Activated CD4-positive, alpha-beta T cell treated with anti-CD3 and anti-CD28 coated beads, Interleukin-2, amount 50 U/mL, for 16 hours (primary cell): ENCODE results near the gene SPTBN1.

ENCODE experiments used
- DNase-seq: peaks from one replicate; pipeline ENCODE4 v3.0.0-alpha.2; 2020

The SPTBN1 gene

GRCh38 chr2:54558188-54559005 is 102.3 kb downstream of the SPTBN1 start:
- DNase-seq, result peak; percentile 78

GRCh38 chr2:54559006-54559445 is 102.9 kb downstream of the SPTBN1 start:
- no peak for DNase-seq

GRCh38 chr2:54559593-54560145 is 103.5 kb downstream of the SPTBN1 start:
- peak; percentile 55 for DNase-seq

GRCh38 chr2:54560146-54560881 is 104.2 kb downstream of the SPTBN1 start:
- peak; percentile 64 for DNase-seq

- no peak for DNase-seq
Measured at GRCh38 chr2:54561010-54561409, 104.9 kb downstream of the SPTBN1 start.

- no peak for DNase-seq
Measured at GRCh38 chr2:54564439-54564838, 108.3 kb downstream of the SPTBN1 start.

- DNase-seq, result no peak
Measured at GRCh38 chr2:54565551-54565950, 109.4 kb downstream of the SPTBN1 start.

- DNase-seq, result no peak
Measured at GRCh38 chr2:54566896-54567295, 110.8 kb downstream of the SPTBN1 start.

GRCh38 chr2:54568876-54569321 is 112.8 kb downstream of the SPTBN1 start:
- no peak for DNase-seq

GRCh38 chr2:54569745-54570301 is 113.7 kb downstream of the SPTBN1 start:
- peak; percentile 58 for DNase-seq

- no peak for DNase-seq
Measured at GRCh38 chr2:54570321-54570855, 114.3 kb downstream of the SPTBN1 start.

- DNase-seq, result peak; percentile 91
Measured at GRCh38 chr2:54570925-54571694, 115.0 kb downstream of the SPTBN1 start.

GRCh38 chr2:54572262-54572635 is 116.1 kb downstream of the SPTBN1 start:
- DNase-seq, result peak; percentile 68

- peak; percentile 80 for DNase-seq
Measured at GRCh38 chr2:54572636-54573536, 116.8 kb downstream of the SPTBN1 start.

- no peak for DNase-seq
Measured at GRCh38 chr2:54573537-54573919, 117.4 kb downstream of the SPTBN1 start.

GRCh38 chr2:54574107-54574859 is 118.2 kb downstream of the SPTBN1 start:
- DNase-seq, result peak; percentile 87

GRCh38 chr2:54574860-54575247 is 118.7 kb downstream of the SPTBN1 start:
- DNase-seq, result no peak

GRCh38 chr2:54575379-54575888 is 119.3 kb downstream of the SPTBN1 start:
- DNase-seq, result peak; percentile 67

GRCh38 chr2:54577035-54577434 is 120.9 kb downstream of the SPTBN1 start:
- no peak for DNase-seq

GRCh38 chr2:54577944-54578647 is 122.0 kb downstream of the SPTBN1 start:
- no peak for DNase-seq
